Retinal pigment epithelial cell (primary cell): Measurements from ENCODE around the gene THRB.

Experiments used
- DNase-seq: peaks from one replicate; pipeline ENCODE4 v3.0.0-alpha.2; 2010; ENCODE audit warnings: low read depth
- H3K4me3 ChIP-seq: 2 replicates; pipeline ENCODE4 v1.5.1; 2011; ENCODE audit warnings: mild to moderate bottlenecking, low read length, control low read depth, moderate library complexity
- CTCF ChIP-seq: conservative IDR thresholded peaks from 2 replicates; pipeline ENCODE4 v1.5.1; 2011; ENCODE audit warnings: low read depth, low read length, control low read depth, inconsistent platforms

The THRB gene

GRCh38 chr3:24316887-24317383, 177.7 kb downstream of the THRB start:
- TF ChIP-seq CTCF, result no peak
- no peak for DNase-seq
- no peak overlapping the region for H3K4me3 ChIP-seq

- no peak for TF ChIP-seq CTCF
- DNase-seq, result no peak
- H3K4me3 ChIP-seq, result no peak overlapping the region
Measured at GRCh38 chr3:24315971-24316370, 178.7 kb downstream of the THRB start.

- DNase-seq, result no peak
- no peak overlapping the region for H3K4me3 ChIP-seq
- no peak for TF ChIP-seq CTCF
Measured at GRCh38 chr3:24315356-24315755, 179.3 kb downstream of the THRB start.

GRCh38 chr3:24311881-24312280, 182.8 kb downstream of the THRB start:
- H3K4me3 ChIP-seq, result no peak overlapping the region
- no peak for TF ChIP-seq CTCF
- DNase-seq, result no peak

GRCh38 chr3:24310887-24311286, 183.8 kb downstream of the THRB start:
- no peak for TF ChIP-seq CTCF
- DNase-seq, result no peak
- H3K4me3 ChIP-seq, result no peak overlapping the region

- no peak for TF ChIP-seq CTCF
- H3K4me3 ChIP-seq, result no peak overlapping the region
- DNase-seq, result no peak
Measured at GRCh38 chr3:24306518-24306917, 188.1 kb downstream of the THRB start.

GRCh38 chr3:24305795-24306467, 188.7 kb downstream of the THRB start:
- peak; percentile 6 for DNase-seq
- no peak overlapping the region for H3K4me3 ChIP-seq
- TF ChIP-seq CTCF, result no peak
